HepG2 (cell line): Measurements from ENCODE around the gene WSCD1. TPM values are rescaled to one million over a fixed set of nuclear protein-coding genes. Genes with fewer than 3 reads are reported as not detected.

Experiments used
- ATAC-seq: fragments of 200-7000 bp; cut with Tn5 transposase; 3 replicates; pipeline ENCODE4 v1.9.1; 2020; ENCODE audit warnings: mild to moderate bottlenecking, moderate library complexity
- BruUV-seq: library from RNA; stranded (reverse); fragments of 400-500 nt; replicated peaks from 2 replicates; lab custom pipeline; 2021; lab: Mats Ljungman, UMichigan
- CTCF ChIA-PET: fragments of 300-600 bp; formaldehyde crosslinking; extraction: SDS; loops from one replicate; lab custom pipeline; 2021; ENCODE audit warnings: low total read pairs, inconsistent platforms, low intra/inter-chr PET ratio; lab: Yijun Ruan, JAX
- POLR2A ChIA-PET: fragments of 350-600 bp; sonication (Branson Sonifier 250); formaldehyde crosslinking; loops from one replicate; lab custom pipeline; 2020; ENCODE audit warnings: antibody characterized with exemption, inconsistent platforms; lab: Yijun Ruan, JAX
- DNase-seq: peaks from one replicate; pipeline ENCODE4 v3.0.0-alpha.2; 2015; ENCODE audit warnings: low spot score
- FAIRE-seq: peaks from 3 replicates; lab custom pipeline; 2011; peaks lifted over from hg19 to GRCh38; lab: Jason Lieb, UNC
- H2AFZ ChIP-seq: one replicate; pipeline ENCODE4 v1.6.1; 2011; ENCODE audit warnings: low read length, inconsistent platforms
- H3K27ac ChIP-seq: fragments of 300-600 bp; 3 replicates; pipeline ENCODE4 v1.8.0; 2011; ENCODE audit warnings: mixed run types, mild to moderate bottlenecking, mixed read lengths, low read length, inconsistent platforms; ENCODE audit not compliant: insufficient read depth; ENCODE audit errors: extremely low read length
- H3K27me3 ChIP-seq, 2 experiments: fragments of 200-600 bp in 1 of 2; 2 replicates in 1 of 2; 3 replicates in 1 of 2; pipeline versions ENCODE4 v1.6.0 to v1.8.0; 2011; ENCODE audit warnings: low read length in 2 of 2, mild to moderate bottlenecking in 2 of 2, moderate library complexity in 2 of 2, inconsistent platforms in 1 of 2; ENCODE audit not compliant: insufficient read depth in 2 of 2, control insufficient read depth in 1 of 2
- H3K36me3 ChIP-seq, 2 experiments: fragments of 200-600 bp in 1 of 2; replicated peaks in 1 of 2; 2 replicates in 1 of 2; 3 replicates in 1 of 2; pipeline versions ENCODE4 v1.5.1 to v1.8.0; 2011; ENCODE audit warnings: low read length in 2 of 2, inconsistent platforms in 1 of 2; ENCODE audit not compliant: insufficient read depth in 2 of 2, control insufficient read depth in 1 of 2
- H3K4me1 ChIP-seq: 2 replicates; pipeline ENCODE4 v1.5.1; 2012; ENCODE audit warnings: low read length, inconsistent platforms; ENCODE audit not compliant: insufficient read depth
- H3K4me2 ChIP-seq: 2 replicates; pipeline ENCODE4 v1.6.0; 2011; ENCODE audit warnings: low read depth, low read length, inconsistent platforms
- H3K4me3 ChIP-seq, 3 experiments: fragments of 200-600 bp in 1 of 3; sonication (generic), shearing (Covaris generic) in 1 of 3; replicated peaks in 1 of 3; 2 replicates each; pipeline ENCODE4 v1.5.1; 2011 to 2016; ENCODE audit warnings: low read length in 3 of 3, inconsistent platforms in 2 of 3, low read depth in 2 of 3, mild to moderate bottlenecking in 2 of 3, control low read depth in 1 of 3, mixed read lengths in 1 of 3; ENCODE audit not compliant: insufficient read depth in 1 of 3
- H3K79me2 ChIP-seq: one replicate; pipeline ENCODE4 v1.6.1; 2011; ENCODE audit warnings: low read length, inconsistent platforms; ENCODE audit not compliant: insufficient read depth
- H3K9ac ChIP-seq: 2 replicates; pipeline ENCODE4 v1.6.0; 2011; ENCODE audit warnings: mild to moderate bottlenecking, low read depth, low read length, inconsistent platforms; ENCODE audit not compliant: insufficient read depth
- H3K9me3 ChIP-seq: 2 replicates; pipeline ENCODE4 v1.5.1; 2012; ENCODE audit warnings: mild to moderate bottlenecking, low read length
- H4K20me1 ChIP-seq: 2 replicates; pipeline ENCODE4 v1.6.0; 2011; ENCODE audit warnings: inconsistent platforms, mild to moderate bottlenecking, low read length, moderate library complexity; ENCODE audit not compliant: insufficient read depth
- HCFC1 ChIP-seq: fragments of 150-350 bp; IDR thresholded peaks from 2 replicates; pipeline ENCODE4 v1.6.1; 2014; ENCODE audit warnings: low read depth, low read length
- PPARG ChIP-seq: conservative IDR thresholded peaks from 2 replicates; pipeline ENCODE4 v1.6.1; 2016; ENCODE audit warnings: missing biosample characterization, missing genetic modification reagents
- ZNF235 ChIP-seq: sonication (generic); formaldehyde crosslinking; IDR thresholded peaks from 2 replicates; pipeline ENCODE4 v1.8.1; 2023; ENCODE audit warnings: mild to moderate bottlenecking, missing genetic modification reagents, borderline replicate concordance
- ZNF432 ChIP-seq: sonication (generic); formaldehyde crosslinking; IDR thresholded peaks from 2 replicates; pipeline ENCODE4 v1.5.0; 2020; ENCODE audit warnings: missing genetic modification reagents, mild to moderate bottlenecking, borderline replicate concordance
- ZNF629 ChIP-seq: sonication (generic); formaldehyde crosslinking; conservative IDR thresholded peaks from 2 replicates; pipeline ENCODE4 v1.5.0; 2020; ENCODE audit warnings: missing genetic modification reagents
- ZNF644 ChIP-seq: IDR thresholded peaks from 2 replicates; pipeline ENCODE4 v1.6.1; 2016; ENCODE audit warnings: low read depth
- WGBS: methylation state at CpG from one replicate; pipeline ENCODE4 v1.1.6; 2017; ENCODE audit warnings: low lambda C conversion rate; 5-methylcytosine and 5-hydroxymethylcytosine counted together
- in situ Hi-C: cut with HindIII; loops from 2 replicates; pipeline ENCODE4 v1.10.0; 2017; ENCODE audit warnings: low pct_unique_long_range_greater_than_20kb; ENCODE audit not compliant: extremely low pct_ligation_motif_present
- intact Hi-C: fragments of 100-400 bp; cut with micrococcal nuclease; formaldehyde crosslinking; loops from one replicate; pipeline ENCODE4 v1.10.0; 2022; ENCODE audit not compliant: unreplicated experiment
- polyA plus RNA-seq, 8 experiments: library from polyadenylated mRNA; depleted of rRNA in 3 of 8; stranded (reverse) in 7 of 8; unstranded in 1 of 8; fragments of >200 nt; fragmentation: Illumina TruSeq in 4 of 8; extraction: Trizol in 4 of 8; gene quantifications; 2 replicates each; pipeline versions ENCODE4 v1.2.1 to v1.2.3, GENCODE V29; 2011 to 2016; ENCODE audit warnings: low read depth in 4 of 8, missing spikeins in 1 of 8, mixed read lengths in 1 of 8; ENCODE audit not compliant: insufficient read depth in 1 of 8
- total RNA-seq, 5 experiments: library from RNA; depleted of rRNA; stranded (reverse); fragments of >200 nt; fragmentation: Illumina TruSeq; extraction: Trizol; gene quantifications; 2 replicates each; pipeline ENCODE4 v1.2.3, GENCODE V29; 2016; ENCODE audit warnings: low read depth in 1 of 5
- TF ChIP-seq, protein P1 (sequence below): sonication (generic); formaldehyde crosslinking; IDR thresholded peaks from 2 replicates; pipeline ENCODE4 v1.4.0; 2020; ENCODE audit warnings: mild to moderate bottlenecking, missing genetic modification reagents
- TF ChIP-seq, protein P2 (sequence below): IDR thresholded peaks from 2 replicates; pipeline ENCODE4 v1.6.1; 2016; ENCODE audit warnings: mild to moderate bottlenecking
- TF ChIP-seq, protein P3 (sequence below): sonication (generic); formaldehyde crosslinking; IDR thresholded peaks from 2 replicates; pipeline ENCODE4 v1.9.0; 2021; ENCODE audit warnings: missing genetic modification reagents, borderline replicate concordance

The WSCD1 gene
- total and polyA plus RNA-seq, 2 of the 13 experiments (the other 11 are each of a cell fraction or from before 2014, with no cell fraction given): 0.24 to 2.7 TPM

DNA sequence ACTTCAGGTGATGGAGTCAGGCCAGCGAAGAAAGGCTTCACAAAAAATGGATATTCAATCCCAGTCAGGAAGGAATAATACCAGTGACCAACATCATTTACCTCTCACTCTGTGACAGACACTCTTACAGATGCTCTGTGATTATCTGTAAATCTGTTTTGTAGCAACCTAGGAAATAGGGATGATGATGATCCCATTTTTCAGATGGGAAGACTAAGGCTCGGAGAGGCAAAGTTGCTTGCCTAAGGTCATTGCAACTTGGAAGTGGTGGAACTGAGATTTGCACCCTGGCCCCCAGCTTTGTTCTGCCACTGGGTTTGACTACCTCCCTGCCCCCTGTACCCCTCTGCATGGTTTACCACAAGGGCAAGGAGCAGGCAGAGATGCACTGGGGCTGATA lies 14.1 kb upstream of the WSCD1 start:
- no peak for ATAC-seq

More for the DNA sequence above, 14.1 kb upstream of the WSCD1 start:
- Histone ChIP-seq H3K4me1 (no peaks in the 10 kb centered on the region), H2AFZ (no peak overlapping the region), H3K27me3 (peaks cover 2 to 3% of the 10 kb centered on the region in 2 experiments; a peak in 3 of 5 replicates), H3K4me3 (no peak overlapping the region), H4K20me1 (no peaks in the 10 kb centered on the region; the same call in 1 of the 2 replicates), H3K79me2 (no peaks in the 10 kb centered on the region), H3K4me2 (no peak overlapping the region), H3K9me3 (no peaks in the 10 kb centered on the region), H3K9ac (no peak overlapping the region), H3K36me3 (no peaks in the 10 kb centered on the region), H3K27ac (no peak overlapping the region)
- TF ChIP-seq PPARG (no peak), ZNF644 (CRISPR knock-in tag) (no peak), HCFC1 (no peak), ZNF432 (CRISPR knock-in tag) (no peak), ZNF629 (CRISPR knock-in tag) (peak; percentile 61; the same call in 1 of the 2 replicates), ZNF235 (CRISPR knock-in tag) (no peak)
- TF ChIP-seq, protein P1, sequence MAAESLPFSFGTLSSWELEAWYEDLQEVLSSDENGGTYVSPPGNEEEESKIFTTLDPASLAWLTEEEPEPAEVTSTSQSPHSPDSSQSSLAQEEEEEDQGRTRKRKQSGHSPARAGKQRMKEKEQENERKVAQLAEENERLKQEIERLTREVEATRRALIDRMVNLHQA (CRISPR knock-in tag): no peak
- TF ChIP-seq, protein P2, sequence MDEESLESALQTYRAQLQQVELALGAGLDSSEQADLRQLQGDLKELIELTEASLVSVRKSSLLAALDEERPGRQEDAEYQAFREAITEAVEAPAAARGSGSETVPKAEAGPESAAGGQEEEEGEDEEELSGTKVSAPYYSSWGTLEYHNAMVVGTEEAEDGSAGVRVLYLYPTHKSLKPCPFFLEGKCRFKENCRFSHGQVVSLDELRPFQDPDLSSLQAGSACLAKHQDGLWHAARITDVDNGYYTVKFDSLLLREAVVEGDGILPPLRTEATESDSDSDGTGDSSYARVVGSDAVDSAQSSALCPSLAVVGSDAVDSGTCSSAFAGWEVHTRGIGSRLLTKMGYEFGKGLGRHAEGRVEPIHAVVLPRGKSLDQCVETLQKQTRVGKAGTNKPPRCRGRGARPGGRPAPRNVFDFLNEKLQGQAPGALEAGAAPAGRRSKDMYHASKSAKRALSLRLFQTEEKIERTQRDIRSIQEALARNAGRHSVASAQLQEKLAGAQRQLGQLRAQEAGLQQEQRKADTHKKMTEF (CRISPR knock-in tag): no peak
- TF ChIP-seq, protein P3, sequence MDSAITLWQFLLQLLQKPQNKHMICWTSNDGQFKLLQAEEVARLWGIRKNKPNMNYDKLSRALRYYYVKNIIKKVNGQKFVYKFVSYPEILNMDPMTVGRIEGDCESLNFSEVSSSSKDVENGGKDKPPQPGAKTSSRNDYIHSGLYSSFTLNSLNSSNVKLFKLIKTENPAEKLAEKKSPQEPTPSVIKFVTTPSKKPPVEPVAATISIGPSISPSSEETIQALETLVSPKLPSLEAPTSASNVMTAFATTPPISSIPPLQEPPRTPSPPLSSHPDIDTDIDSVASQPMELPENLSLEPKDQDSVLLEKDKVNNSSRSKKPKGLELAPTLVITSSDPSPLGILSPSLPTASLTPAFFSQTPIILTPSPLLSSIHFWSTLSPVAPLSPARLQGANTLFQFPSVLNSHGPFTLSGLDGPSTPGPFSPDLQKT: no peak
- BruUV-seq: no TSS peak
- CTCF ChIA-PET: no interaction called here
- POLR2A ChIA-PET: no interaction called here
- DNase-seq: no peak
- WGBS: 34% methylated on average over 2 of the region's 2 CpGs
- in situ Hi-C loops (no loop called here), intact Hi-C loops (no loop called here)
- no peak for FAIRE-seq
